ENCODE data around the gene PRTFDC1.

GRCh38 chr10:24802378-24802777 is 150.0 kb downstream of the PRTFDC1 start:
- TF ChIP-seq CTCF (IDR thresholded peaks at IDR 0.05; ENCODE audit: low read depth, low read length): no peak
- no peak for TF ChIP-seq POLR2A (IDR thresholded peaks at IDR 0.05; ENCODE audit: extremely low read depth, insufficient read length)

Measured in NB4 (cell line).